Panc1 (cell line): ENCODE results near the gene AMN1.

ENCODE experiments used
- CTCF ChIP-seq: fragments of 450-650 bp; IDR thresholded peaks from 2 replicates; pipeline ENCODE4 v1.5.1; 2017; ENCODE audit warnings: mild to moderate bottlenecking
- POLR2AphosphoS5 ChIP-seq: IDR thresholded peaks from 2 replicates; pipeline ENCODE4 v1.6.1; 2012; ENCODE audit warnings: mild to moderate bottlenecking, low read depth, low read length, moderate library complexity
- REST ChIP-seq, 2 experiments: IDR thresholded peaks; 2 replicates each; pipeline ENCODE4 v1.6.1; 2011 to 2012; ENCODE audit warnings: low read depth in 2 of 2, control low read depth in 1 of 2, low read length in 1 of 2, mild to moderate bottlenecking in 1 of 2, moderate library complexity in 1 of 2; ENCODE audit not compliant: insufficient read depth in 1 of 2
- SIN3A ChIP-seq: IDR thresholded peaks from 2 replicates; pipeline ENCODE4 v1.6.1; 2012; ENCODE audit warnings: low read depth, mild to moderate bottlenecking, low read length, moderate library complexity, borderline replicate concordance; ENCODE audit not compliant: insufficient read depth
- TCF7L2 ChIP-seq: IDR thresholded peaks from 2 replicates; pipeline ENCODE4 v1.6.1; 2011; ENCODE audit warnings: mild to moderate bottlenecking, low read depth, low read length, inconsistent platforms

- TF ChIP-seq CTCF (no peak), POLR2AphosphoS5 (no peak), REST (IDR thresholded peaks at IDR 0.05; ENCODE audit: insufficient read depth in 1 of 2, low read depth in 2 of 2, low read length in 1 of 2) (no peak), SIN3A (no peak), TCF7L2 (no peak)
Measured at GRCh38 chr12:31631809-31632208, 97.0 kb downstream of the AMN1 start.
